Measurements from ENCODE around the gene SETD2. TPM values are rescaled to one million over a fixed set of nuclear protein-coding genes. Genes with fewer than 3 reads are reported as not detected.

Gene SETD2
- total RNA-seq, 4 donors from 2014 or later, result 58.5 to 81.7 (median 65.9) TPM

GRCh38 chr3:47193871-47194859, 30.3 kb upstream of the SETD2 start:
- no peak for TF ChIP-seq CTCF (IDR thresholded peaks at IDR 0.05; ENCODE audit: low read depth)

DNA sequence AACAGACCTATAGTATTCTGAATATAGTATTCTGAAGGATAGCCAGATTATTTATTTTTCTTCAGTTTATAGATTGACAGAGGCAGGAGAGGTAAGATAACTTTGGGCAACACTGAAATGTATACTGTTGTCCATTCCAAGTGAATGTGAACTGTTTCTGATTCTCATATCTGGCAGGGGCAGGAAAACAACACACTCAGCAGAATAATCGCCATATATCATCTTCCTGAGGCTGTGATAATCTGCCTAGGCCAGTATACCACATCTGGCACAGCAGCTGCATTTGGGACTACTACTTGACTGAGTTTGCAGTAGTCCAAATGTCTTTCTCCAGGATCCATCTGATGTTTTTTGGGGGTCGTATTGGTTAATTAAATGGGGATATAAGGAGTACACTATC, 22.4 kb upstream of the SETD2 start:
- TF ChIP-seq CTCF (IDR thresholded peaks at IDR 0.05; ENCODE audit: low read depth), result no peak

GRCh38 chr3:47176582-47176981, 12.7 kb upstream of the SETD2 start:
- TF ChIP-seq CTCF (IDR thresholded peaks at IDR 0.05; ENCODE audit: low read depth), result no peak

DNA sequence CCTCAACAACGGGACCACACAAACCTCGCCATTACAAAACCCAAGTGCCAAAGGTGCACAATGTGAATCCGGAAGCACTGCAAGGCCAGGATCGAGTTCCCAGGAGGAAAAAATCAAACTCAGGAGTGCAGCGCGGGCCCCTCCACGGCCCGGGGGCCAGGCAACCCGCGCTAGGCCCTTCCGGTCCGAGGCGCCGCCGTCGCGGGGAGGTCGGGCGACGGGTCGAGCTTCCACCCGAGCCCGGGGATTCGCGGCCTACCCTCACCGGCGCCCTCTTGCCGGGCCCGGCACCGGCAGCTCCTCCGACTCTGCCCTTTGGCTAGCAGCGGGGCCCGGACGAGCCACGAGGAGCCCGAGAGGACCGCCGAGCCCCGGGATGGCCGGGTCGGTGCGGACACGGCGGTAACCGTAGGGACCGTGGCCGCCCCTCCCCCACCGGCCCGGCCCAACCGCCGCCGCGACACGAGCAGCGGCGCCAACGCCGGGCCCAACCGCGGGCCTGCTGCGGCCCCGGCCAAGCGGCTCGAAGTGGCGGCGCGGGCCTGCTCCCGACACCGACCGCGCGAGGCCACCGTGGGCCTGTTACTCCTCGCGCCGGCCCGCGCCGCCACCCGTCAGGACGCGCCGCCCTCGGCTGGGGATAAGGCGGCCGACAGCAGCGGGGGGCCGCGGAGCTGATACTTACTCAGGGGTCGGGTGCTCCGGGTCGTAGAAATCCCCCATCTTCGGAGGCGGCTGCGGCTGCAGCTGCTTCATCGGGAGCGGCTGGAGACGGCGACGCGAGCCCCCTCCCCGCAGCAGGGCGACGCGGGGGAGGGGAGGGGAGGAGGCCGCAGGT, 525 bp downstream of the SETD2 start:
- no peak for TF ChIP-seq CTCF (IDR thresholded peaks at IDR 0.05; ENCODE audit: low read depth)

DNA sequence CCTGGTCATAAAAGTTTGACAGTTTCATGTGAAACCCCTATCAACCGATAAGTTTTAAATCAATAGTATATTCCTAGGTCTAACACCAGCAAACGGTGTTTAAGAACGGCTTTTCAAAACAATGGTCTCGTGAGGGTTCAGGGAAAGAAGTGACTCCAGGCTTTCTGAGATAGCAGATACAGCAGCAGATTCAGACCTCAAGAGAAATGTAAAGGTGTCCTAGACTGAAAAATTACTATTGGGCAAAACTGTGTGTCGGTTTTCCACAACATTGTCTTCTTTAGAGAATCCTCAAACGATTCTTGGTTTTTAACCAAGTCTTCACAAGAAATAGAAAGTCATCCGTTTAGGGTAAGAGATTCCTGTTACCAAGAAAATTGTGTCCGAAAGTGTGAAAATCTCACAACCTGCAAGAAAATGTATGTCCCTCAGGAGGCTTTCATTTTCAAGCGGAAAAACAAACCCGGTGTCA, 1.2 kb downstream of the SETD2 start:
- no peak for TF ChIP-seq CTCF (IDR thresholded peaks at IDR 0.05; ENCODE audit: low read depth)

DNA sequence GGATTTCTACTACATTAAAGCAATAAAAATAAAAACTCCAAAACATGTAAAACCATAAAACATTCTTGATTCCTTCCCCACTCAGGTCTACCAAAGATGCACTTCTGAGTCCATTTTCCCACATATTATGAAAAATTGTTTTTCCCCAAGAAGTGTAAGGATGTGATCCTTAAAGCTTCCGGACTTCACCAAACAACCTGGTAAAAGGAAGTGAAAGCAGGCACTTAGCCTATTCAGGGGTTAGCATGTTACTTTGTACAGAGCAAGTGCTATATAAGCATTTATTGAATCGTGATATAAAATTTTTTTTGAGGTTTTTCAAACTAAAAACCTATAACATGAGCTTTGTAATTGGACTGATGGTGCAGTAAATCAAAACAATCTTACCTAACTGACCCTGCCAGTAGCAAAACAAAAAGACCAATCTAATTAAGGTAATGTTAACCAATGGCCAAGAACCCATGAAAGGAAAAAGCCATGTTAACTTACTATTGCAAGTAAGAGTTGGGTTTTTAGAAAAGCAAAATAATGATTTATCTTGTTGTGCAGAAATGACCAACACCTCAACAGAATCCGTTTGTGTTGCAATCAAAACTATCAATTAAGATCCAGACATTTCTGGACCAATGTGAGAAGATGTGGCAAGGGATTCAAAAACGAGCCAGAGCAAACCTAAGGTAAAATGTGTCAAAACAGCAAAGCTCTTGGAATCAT, 1.8 kb downstream of the SETD2 start:
- TF ChIP-seq CTCF (IDR thresholded peaks at IDR 0.05; ENCODE audit: low read depth), result no peak

All from subcutaneous adipose tissue (tissue), 4 donors.